ENCODE results near the gene TNFRSF18.

TNFRSF18 gene

DNA sequence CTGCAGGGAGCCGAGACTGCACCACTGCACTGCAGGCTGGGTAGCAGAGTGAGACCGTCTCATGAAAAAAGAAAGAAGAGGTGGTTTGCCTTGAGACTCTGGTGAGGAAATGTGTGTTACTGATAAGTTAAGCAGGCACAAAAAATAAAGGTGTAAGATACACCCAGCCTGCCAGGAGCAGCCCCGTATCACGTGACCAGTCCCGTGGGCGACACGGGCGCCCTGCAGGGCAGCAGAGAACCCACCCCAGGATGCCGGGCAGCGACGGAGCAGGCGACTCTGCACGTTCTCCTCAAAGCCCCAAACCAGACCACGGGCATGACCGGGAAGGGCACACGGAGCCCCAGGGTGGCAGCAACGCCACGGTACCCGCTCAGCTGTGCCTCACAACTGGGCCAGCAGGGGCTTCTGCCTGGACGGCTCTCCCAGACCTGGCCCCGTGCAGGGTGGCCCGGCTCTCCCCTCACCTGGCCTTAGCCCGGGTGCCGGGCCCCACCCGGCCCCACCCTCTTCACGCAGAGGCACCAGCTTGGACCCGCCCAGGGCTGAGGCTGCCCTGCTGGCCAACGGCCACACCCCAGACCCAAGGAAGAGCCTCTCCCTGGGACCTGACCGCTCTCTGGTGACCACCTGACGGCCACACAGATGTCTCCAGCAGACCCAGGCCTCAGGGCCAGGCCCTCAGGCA is 15.6 kb upstream of the TNFRSF18 start:
- DNase-seq (ENCODE audit: low read depth) = no peak
- TF ChIP-seq, protein P1, sequence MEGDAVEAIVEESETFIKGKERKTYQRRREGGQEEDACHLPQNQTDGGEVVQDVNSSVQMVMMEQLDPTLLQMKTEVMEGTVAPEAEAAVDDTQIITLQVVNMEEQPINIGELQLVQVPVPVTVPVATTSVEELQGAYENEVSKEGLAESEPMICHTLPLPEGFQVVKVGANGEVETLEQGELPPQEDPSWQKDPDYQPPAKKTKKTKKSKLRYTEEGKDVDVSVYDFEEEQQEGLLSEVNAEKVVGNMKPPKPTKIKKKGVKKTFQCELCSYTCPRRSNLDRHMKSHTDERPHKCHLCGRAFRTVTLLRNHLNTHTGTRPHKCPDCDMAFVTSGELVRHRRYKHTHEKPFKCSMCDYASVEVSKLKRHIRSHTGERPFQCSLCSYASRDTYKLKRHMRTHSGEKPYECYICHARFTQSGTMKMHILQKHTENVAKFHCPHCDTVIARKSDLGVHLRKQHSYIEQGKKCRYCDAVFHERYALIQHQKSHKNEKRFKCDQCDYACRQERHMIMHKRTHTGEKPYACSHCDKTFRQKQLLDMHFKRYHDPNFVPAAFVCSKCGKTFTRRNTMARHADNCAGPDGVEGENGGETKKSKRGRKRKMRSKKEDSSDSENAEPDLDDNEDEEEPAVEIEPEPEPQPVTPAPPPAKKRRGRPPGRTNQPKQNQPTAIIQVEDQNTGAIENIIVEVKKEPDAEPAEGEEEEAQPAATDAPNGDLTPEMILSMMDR (IDR thresholded peaks at IDR 0.05; ENCODE audit: insufficient read depth, low read depth, low read length, missing control alignments) = no peak
- no peak overlapping the region for H3K4me3 ChIP-seq (ENCODE audit: low read depth, low read length)

DNA sequence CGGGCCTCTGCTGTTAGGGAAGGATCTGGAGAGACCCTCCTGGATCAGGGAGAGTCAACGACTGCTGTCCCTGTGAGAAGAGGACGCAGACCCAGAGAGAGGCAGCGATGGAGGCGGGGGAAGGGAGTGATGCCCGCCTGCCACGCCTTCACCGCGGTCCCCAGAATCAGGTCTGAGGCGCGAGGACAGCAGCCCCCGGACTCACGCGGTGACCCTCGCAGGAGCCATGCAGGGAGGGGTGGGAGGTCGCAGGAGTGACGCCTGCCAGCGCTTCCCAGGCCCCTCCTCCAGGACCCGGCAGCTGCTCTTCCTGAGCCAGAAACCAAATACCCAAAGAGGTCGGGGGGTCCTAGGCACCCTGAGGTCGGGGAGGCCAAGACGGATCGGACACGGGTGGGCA is 13.8 kb upstream of the TNFRSF18 start:
- no peak overlapping the region for H3K4me3 ChIP-seq (ENCODE audit: low read depth, low read length)
- TF ChIP-seq, protein P1 (IDR thresholded peaks at IDR 0.05; ENCODE audit: insufficient read depth, low read depth, low read length, missing control alignments) = no peak
- no peak for DNase-seq (ENCODE audit: low read depth)

DNA sequence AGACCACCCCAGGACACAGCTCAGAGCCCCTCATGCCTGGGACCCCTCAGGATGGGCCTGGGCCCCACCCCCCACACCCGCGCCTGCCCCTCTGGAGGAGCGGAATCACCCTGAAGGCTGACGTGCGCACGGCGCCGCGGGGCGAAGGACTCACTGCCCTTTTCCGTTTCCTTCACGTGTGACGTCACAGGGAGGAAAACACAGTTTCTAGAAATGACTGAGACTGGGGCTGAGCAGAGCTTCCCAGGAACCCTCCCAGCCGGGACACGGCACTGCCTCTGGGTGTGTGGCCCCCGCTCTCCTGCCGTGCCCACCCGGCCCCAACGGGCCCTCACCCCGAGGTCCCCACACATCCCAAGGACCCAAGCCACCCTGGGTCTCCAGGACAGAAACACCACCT is 12.9 kb upstream of the TNFRSF18 start:
- peak; percentile 31 for DNase-seq (ENCODE audit: low read depth)
- no peak overlapping the region for H3K4me3 ChIP-seq (ENCODE audit: low read depth, low read length)
- TF ChIP-seq, protein P1 (IDR thresholded peaks at IDR 0.05; ENCODE audit: insufficient read depth, low read depth, low read length, missing control alignments) = no peak

DNA sequence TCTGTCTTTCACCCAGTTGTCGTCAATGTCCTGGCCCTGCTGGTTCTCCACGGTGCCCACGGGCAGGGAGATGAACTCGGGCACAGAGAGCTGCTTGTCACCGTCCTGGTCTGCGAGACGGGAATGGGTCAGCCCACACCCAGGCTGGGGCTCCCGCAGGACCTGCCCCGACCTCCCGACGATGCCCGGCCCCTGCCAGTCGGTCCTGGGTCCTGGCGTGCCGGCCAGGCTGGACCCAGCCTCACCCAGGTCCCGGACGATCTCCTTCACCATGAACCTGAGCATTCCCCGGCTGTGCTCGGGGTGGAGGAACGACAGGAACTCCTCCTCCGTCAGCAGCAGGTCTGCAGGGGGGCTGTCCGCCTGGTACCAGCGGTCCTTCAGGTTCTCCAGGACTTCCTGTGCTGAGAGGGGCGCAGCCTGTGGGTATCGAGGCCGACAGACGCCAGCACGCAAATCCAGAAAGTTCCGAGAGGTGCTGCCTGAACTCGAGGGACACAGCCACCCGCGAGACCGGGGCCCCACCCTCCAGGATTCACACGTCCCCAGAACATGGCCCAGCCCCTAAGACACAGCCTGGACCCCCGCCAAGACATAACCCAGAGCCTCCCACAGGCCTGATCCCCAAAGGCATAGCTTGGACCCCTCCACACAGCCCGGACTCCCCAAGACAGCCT is 12.3 kb upstream of the TNFRSF18 start:
- H3K4me3 ChIP-seq (ENCODE audit: low read depth, low read length) = no peak overlapping the region
- no peak for DNase-seq (ENCODE audit: low read depth)
- TF ChIP-seq, protein P1 (IDR thresholded peaks at IDR 0.05; ENCODE audit: insufficient read depth, low read depth, low read length, missing control alignments) = no peak

DNA sequence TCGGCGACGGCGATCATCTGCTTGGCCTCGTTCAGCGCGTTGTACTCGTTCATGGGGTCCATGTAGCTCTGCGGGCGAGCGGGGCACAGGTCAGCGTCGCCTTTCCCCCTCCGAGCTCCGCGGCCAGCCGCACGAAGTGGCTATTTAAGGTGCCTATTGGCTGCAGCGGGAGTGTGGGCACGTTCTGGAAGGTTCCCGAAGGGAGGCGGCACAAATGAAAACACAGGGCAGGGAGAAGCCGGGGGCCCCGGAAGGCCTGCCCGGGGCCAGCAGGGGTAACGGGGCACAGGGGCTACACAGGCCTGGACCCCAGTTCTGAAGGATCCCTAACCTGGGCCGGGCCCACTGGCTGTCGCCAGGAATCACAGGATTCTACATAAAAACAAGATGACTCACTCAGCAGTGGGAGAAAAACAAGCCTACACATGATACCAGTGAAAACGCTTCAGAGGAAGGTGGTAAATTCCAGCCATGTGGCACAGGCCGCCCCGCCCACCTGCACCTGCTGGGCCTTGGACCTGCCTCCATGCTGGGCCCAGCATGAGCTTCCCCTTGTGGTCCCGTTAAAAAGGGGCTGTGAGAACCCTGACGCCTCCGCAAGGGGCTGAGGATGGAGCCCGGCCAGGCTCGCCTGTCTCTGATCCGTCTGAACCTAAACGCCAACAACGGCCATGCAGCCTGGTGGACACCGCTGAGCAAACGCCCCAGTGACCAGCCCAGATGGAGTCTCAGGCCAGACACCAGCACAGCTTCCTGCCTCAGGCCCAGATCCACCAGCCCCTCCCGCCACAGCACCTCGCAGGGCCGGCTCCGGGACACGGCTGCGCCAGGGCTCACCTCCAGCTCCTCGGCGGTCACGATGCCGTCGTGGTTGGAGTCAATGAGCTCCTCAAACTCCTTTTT is 11.5 kb upstream of the TNFRSF18 start:
- no peak overlapping the region for H3K4me3 ChIP-seq (ENCODE audit: low read depth, low read length)
- DNase-seq (ENCODE audit: low read depth) = no peak
- TF ChIP-seq, protein P1 (IDR thresholded peaks at IDR 0.05; ENCODE audit: insufficient read depth, low read depth, low read length, missing control alignments) = no peak

DNA sequence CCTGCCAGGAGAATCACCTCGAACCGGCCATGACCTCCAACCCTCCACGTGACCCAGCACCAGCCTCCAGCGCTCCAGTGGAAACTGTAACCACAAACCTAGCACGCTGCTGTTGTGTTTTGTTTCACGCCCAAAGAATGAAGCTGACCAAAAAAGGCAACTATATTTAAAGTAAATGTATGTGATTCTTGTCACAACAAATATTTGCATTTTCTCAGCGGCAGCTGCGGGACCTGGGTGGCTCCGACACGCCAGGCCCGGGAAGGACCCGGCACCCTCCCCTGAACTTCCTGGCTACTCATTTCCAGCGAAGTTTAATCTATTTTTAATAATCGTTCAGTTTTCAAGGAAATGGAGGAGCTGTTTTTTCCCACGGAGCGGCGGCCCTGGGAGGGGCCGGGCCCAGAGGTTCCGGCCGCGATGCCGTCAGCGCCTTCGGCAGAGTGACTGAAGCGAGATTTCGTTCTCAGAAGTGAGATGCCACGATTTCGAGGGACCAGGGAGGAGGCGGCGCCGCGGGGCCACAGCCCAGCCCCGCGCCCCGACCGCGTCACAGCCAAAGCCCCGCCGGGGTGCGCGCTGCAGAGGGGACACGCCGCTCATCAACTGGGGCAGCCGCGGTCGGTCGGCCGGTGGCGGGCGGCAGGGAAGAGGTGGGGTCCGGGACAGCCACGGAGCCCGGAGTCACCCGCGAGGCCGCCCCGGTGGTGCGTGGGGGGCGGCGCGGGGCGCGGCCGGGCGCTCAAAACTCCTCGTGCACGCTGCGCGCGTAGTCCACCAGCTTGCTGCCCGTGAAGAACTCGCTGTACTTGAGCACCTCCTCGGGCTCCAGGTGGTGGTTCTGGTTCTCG is 10.6 kb upstream of the TNFRSF18 start:
- no peak overlapping the region for H3K4me3 ChIP-seq (ENCODE audit: low read depth, low read length)
- DNase-seq (ENCODE audit: low read depth) = no peak
- TF ChIP-seq, protein P1 (IDR thresholded peaks at IDR 0.05; ENCODE audit: insufficient read depth, low read depth, low read length, missing control alignments) = no peak

Data from GM12865 (cell line).